Fibroblast of lung (primary cell): ENCODE measurements around the gene DUSP16. TPM values are rescaled to one million over a fixed set of nuclear protein-coding genes. Genes with fewer than 3 reads are reported as not detected.
A peak's percentile ranks its signal among the peaks of the same experiment; 100 is the strongest.

ENCODE experiments used
- DNase-seq, 2 donors: peaks; one replicate each; pipeline versions ENCODE4 v3.0.0 to v3.0.0-alpha.2; 2010; ENCODE audit warnings: low read depth in 2 of 2
- H2AFZ ChIP-seq: 2 replicates; pipeline ENCODE4 v1.5.1; 2012; ENCODE audit warnings: low read length, control low read depth, inconsistent platforms
- H3K27ac ChIP-seq: 2 replicates; pipeline ENCODE4 v1.5.1; 2011; ENCODE audit warnings: low read length, control low read depth; ENCODE audit not compliant: insufficient read depth
- H3K27me3 ChIP-seq: 2 replicates; pipeline ENCODE4 v1.5.1; 2011; ENCODE audit warnings: mild to moderate bottlenecking, low read length; ENCODE audit not compliant: control insufficient read depth, insufficient read depth
- H3K36me3 ChIP-seq: 2 replicates; pipeline ENCODE4 v1.5.1; 2011; ENCODE audit warnings: low read length; ENCODE audit not compliant: control insufficient read depth, insufficient read depth
- H3K4me1 ChIP-seq: 2 replicates; pipeline ENCODE4 v1.5.1; 2011; ENCODE audit warnings: low read length; ENCODE audit not compliant: control insufficient read depth, insufficient read depth; ENCODE audit errors: extremely low read depth
- H3K4me2 ChIP-seq: 2 replicates; pipeline ENCODE4 v1.5.1; 2011; ENCODE audit warnings: low read length, control low read depth; ENCODE audit not compliant: insufficient read depth; ENCODE audit errors: extremely low read depth
- H3K4me3 ChIP-seq, 4 experiments: fragments of 200-600 bp in 1 of 4; sonication (generic) in 1 of 4; replicated peaks in 1 of 4; 2 replicates each; pipeline ENCODE4 v1.5.1; 2011 to 2016; ENCODE audit warnings: low read length in 4 of 4, low read depth in 3 of 4, mild to moderate bottlenecking in 3 of 4, control low read depth in 2 of 4, inconsistent platforms in 1 of 4, mixed read lengths in 1 of 4; ENCODE audit not compliant: insufficient read depth in 1 of 4; ENCODE audit errors: control extremely low read depth in 1 of 4
- H3K79me2 ChIP-seq: 2 replicates; pipeline ENCODE4 v1.5.1; 2012; ENCODE audit warnings: mild to moderate bottlenecking, low read length, inconsistent platforms; ENCODE audit not compliant: control insufficient read depth, insufficient read depth
- H3K9ac ChIP-seq: 2 replicates; pipeline ENCODE4 v1.5.1; 2011; ENCODE audit warnings: mild to moderate bottlenecking, low read length, control low read depth; ENCODE audit not compliant: insufficient read depth
- H3K9me3 ChIP-seq: 2 replicates; pipeline ENCODE4 v1.5.1; 2012; ENCODE audit warnings: low read depth, low read length; ENCODE audit not compliant: control insufficient read depth, insufficient read depth
- H4K20me1 ChIP-seq: 2 replicates; pipeline ENCODE4 v1.5.1; 2011; ENCODE audit warnings: low read length; ENCODE audit not compliant: control insufficient read depth, insufficient read depth; ENCODE audit errors: extremely low read depth
- EZH2 ChIP-seq: IDR thresholded peaks from 2 replicates; pipeline ENCODE4 v1.5.1; 2012; ENCODE audit warnings: low read length, control low read depth, mild to moderate bottlenecking; ENCODE audit errors: missing control alignments
- polyA plus RNA-seq, 2 donors: library from polyadenylated mRNA; depleted of rRNA in 1 of 2; stranded (reverse) in 1 of 2; unstranded in 1 of 2; fragments of >200 nt; gene quantifications; 2 replicates each; pipeline ENCODE4 v1.2.1, GENCODE V29; 2011 to 2012; ENCODE audit warnings: missing spikeins in 1 of 2
- total RNA-seq: library from RNA; depleted of rRNA; stranded (reverse); fragments of >200 nt; gene quantifications from 2 replicates; pipeline ENCODE4 v1.2.1, GENCODE V29; 2014
- TF ChIP-seq, protein P1 (sequence below), 2 donors: IDR thresholded peaks in 1 of 2; conservative IDR thresholded peaks in 1 of 2; 1 replicate in 1 of 2; 2 replicates in 1 of 2; pipeline ENCODE4 v1.5.1; 2011 to 2012; ENCODE audit warnings: low read length in 2 of 2, control low read depth in 1 of 2, inconsistent platforms in 1 of 2, low read depth in 1 of 2, mild to moderate bottlenecking in 1 of 2

The DUSP16 gene
- total and polyA plus RNA-seq, 2 donors (not counting 1 experiment from before 2014, with no cell fraction given): 9.4 to 15.2 TPM

DNA sequence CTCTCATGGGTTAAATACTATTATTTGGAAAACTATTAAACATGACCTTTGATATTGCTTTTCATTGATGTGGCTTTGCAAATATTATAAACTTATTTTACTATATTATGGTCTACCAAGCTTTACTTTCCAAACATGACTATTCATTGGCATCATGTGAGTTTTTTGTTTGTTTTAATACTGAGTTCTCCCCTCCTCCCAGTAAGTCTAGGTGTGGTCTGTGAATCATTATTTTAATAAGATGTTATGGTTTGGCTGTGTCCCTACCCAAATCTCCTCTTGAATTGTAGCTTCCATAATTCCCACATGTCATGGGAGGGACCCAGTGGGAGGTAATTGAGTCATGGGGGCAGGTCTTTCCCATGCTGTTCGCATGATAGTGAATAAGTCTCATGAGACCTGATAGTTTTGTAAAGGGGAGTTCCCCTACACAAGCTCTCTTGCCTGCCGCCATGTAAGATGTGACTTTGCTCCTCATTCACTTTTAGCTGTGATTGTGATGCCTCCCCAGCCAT, 125.8 kb downstream of the DUSP16 start:
- no peaks in the 10 kb centered on the region for H3K9me3 ChIP-seq
- H3K27me3 ChIP-seq: no peaks in the 10 kb centered on the region
- H3K79me2 ChIP-seq: no peaks in the 10 kb centered on the region
- H2AFZ ChIP-seq: no peak overlapping the region
- no peak overlapping the region for H3K27ac ChIP-seq
- peak; percentile 47 for DNase-seq
- TF ChIP-seq, protein P1, sequence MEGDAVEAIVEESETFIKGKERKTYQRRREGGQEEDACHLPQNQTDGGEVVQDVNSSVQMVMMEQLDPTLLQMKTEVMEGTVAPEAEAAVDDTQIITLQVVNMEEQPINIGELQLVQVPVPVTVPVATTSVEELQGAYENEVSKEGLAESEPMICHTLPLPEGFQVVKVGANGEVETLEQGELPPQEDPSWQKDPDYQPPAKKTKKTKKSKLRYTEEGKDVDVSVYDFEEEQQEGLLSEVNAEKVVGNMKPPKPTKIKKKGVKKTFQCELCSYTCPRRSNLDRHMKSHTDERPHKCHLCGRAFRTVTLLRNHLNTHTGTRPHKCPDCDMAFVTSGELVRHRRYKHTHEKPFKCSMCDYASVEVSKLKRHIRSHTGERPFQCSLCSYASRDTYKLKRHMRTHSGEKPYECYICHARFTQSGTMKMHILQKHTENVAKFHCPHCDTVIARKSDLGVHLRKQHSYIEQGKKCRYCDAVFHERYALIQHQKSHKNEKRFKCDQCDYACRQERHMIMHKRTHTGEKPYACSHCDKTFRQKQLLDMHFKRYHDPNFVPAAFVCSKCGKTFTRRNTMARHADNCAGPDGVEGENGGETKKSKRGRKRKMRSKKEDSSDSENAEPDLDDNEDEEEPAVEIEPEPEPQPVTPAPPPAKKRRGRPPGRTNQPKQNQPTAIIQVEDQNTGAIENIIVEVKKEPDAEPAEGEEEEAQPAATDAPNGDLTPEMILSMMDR (conservative IDR thresholded peaks at IDR 0.05 in 1 of 2, IDR thresholded peaks at IDR 0.05 in 1 of 2; ENCODE audit: low read depth in 1 of 2, low read length in 2 of 2): no peak
- no peak for TF ChIP-seq EZH2
- no peak overlapping the region for H3K4me3 ChIP-seq
- H3K36me3 ChIP-seq: no peaks in the 10 kb centered on the region
- no peak overlapping the region for H3K4me2 ChIP-seq
- H3K4me1 ChIP-seq: peaks cover 13% of the 10 kb centered on the region
- H3K9ac ChIP-seq: no peak overlapping the region
- no peaks in the 10 kb centered on the region for H4K20me1 ChIP-seq

DNA sequence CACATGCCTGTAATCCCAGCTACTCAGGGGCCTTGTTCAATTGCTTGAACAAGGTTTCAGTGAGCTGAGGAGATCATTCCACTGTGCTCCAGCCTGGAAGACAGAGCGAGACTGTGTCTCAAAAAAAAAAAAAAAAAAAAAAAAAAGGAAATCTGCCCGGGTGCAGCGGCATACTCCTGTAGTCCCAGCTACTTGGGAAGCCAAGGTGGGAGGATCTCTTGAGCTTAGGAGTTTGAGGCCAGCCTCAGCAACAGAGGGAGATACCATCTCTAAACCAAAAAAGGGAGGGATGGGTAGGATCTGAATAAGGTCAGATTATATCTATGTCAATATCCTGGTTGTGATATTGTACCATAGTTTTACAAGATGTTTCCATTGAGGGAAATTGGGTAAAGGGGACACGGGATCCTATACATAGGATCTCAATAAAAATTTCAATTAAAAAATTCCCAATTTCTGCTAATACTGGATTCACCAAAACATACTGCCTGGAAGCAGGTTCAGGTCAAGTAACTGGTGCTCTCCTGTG, 129.4 kb downstream of the DUSP16 start:
- no peaks in the 10 kb centered on the region for H3K79me2 ChIP-seq
- peaks cover 16% of the 10 kb centered on the region for H3K4me1 ChIP-seq
- H4K20me1 ChIP-seq: no peaks in the 10 kb centered on the region
- H2AFZ ChIP-seq: no peak overlapping the region
- H3K9me3 ChIP-seq: no peaks in the 10 kb centered on the region
- no peak for DNase-seq
- H3K9ac ChIP-seq: no peak overlapping the region
- no peak overlapping the region for H3K27ac ChIP-seq
- no peak overlapping the region for H3K4me2 ChIP-seq
- no peaks in the 10 kb centered on the region for H3K27me3 ChIP-seq
- no peak for TF ChIP-seq EZH2
- TF ChIP-seq, protein P1 (conservative IDR thresholded peaks at IDR 0.05 in 1 of 2, IDR thresholded peaks at IDR 0.05 in 1 of 2; ENCODE audit: low read depth in 1 of 2, low read length in 2 of 2): no peak
- no peaks in the 10 kb centered on the region for H3K36me3 ChIP-seq
- H3K4me3 ChIP-seq: no peak overlapping the region

DNA sequence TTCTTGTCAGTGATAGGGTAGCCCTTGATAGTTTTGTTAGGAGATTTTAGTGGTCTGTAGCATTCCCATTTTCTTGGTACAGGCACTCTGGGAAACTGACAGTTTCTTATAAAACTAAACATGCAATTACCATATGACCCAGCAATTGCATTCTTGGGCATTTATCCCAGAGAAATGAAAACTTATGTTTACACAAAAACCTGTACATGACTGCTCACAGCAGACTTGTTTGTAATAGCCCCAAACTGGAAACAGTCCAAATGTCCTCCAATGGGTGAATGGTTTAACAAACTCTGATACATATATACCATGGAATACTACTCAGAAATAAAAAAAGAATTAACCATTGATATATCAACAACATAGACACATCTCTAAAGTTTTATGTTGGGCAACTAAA, 130.3 kb downstream of the DUSP16 start:
- peak overlapping the region; percentile 69 for H3K4me2 ChIP-seq
- H3K36me3 ChIP-seq: no peaks in the 10 kb centered on the region

More for the DNA sequence above, 130.3 kb downstream of the DUSP16 start:
- Histone ChIP-seq H3K79me2 (no peaks in the 10 kb centered on the region), H3K27ac (peak overlapping the region; percentile 52), H3K4me3 (peak overlapping the region in 2 of 4 experiments; percentile 12 to 15), H3K27me3 (no peaks in the 10 kb centered on the region), H2AFZ (no peak overlapping the region), H3K9me3 (no peaks in the 10 kb centered on the region), H3K4me1 (peaks cover 16% of the 10 kb centered on the region), H4K20me1 (no peaks in the 10 kb centered on the region), H3K9ac (no peak overlapping the region)
- TF ChIP-seq, protein P1 (conservative IDR thresholded peaks at IDR 0.05 in 1 of 2, IDR thresholded peaks at IDR 0.05 in 1 of 2; ENCODE audit: low read depth in 1 of 2, low read length in 2 of 2): no peak
- TF ChIP-seq EZH2: no peak
- peak; percentile 74 to 99 for DNase-seq
